Measurements from ENCODE around the gene STXBP5. TPM values are rescaled to one million over a fixed set of nuclear protein-coding genes. Genes with fewer than 3 reads are reported as not detected.

STXBP5 gene
- polyA plus RNA-seq, 1 of the 3 experiments (the other 2 are of a cell fraction): 9.9 TPM

- Histone ChIP-seq H3K4me2 (peak overlapping the region; percentile 85), H3F3A (replicated peaks; ENCODE audit: insufficient read depth) (peaks cover 39% of the 10 kb centered on the region), H3K9me3 (no peaks in the 10 kb centered on the region), H3K79me2 (ENCODE audit: insufficient read depth) (peaks cover 65% of the 10 kb centered on the region), H3K9ac (peak overlapping the region; percentile 94), H3K27me3 (ENCODE audit: insufficient read depth) (no peaks in the 10 kb centered on the region), H4K20me1 (ENCODE audit: insufficient read depth) (peaks cover 30% of the 10 kb centered on the region), H3K9me2 (no peaks in the 10 kb centered on the region), H3K4me3 (ENCODE audit: low read depth in 2 of 2, low read length in 1 of 2) (peak overlapping the region; percentile 79 to 92), H3K36me3 (replicated peaks in 1 of 2; ENCODE audit: control insufficient read depth in 1 of 2, insufficient read depth in 2 of 2, low read length in 1 of 2) (peaks cover 2 to 10% of the 10 kb centered on the region in 2 experiments), H3K27ac (ENCODE audit: low read depth in 2 of 2, low read length in 1 of 2) (peak overlapping the region; percentile 76 to 95), H2AFZ (ENCODE audit: low read depth) (no peak overlapping the region), H3K4me1 (ENCODE audit: control insufficient read depth in 1 of 2, insufficient read depth in 2 of 2, low read depth in 1 of 2, low read length in 1 of 2) (peaks cover 6 to 16% of the 10 kb centered on the region in 2 experiments; a peak in 3 of 4 replicates)
- WGBS (ENCODE audit: low lambda C conversion rate): 3% methylated on average over 11 of the region's 11 CpGs
- POLR2A ChIA-PET: no interaction called here
- CTCF ChIA-PET: no interaction called here
- TF ChIP-seq ZBTB33 (IDR thresholded peaks at IDR 0.05; ENCODE audit: borderline replicate concordance, low read depth) (no peak), EZH2phosphoT487 (IDR thresholded peaks at IDR 0.05; ENCODE audit: borderline replicate concordance, low read depth) (no peak), ELF1 (IDR thresholded peaks at IDR 0.05) (no peak), TEAD4 (IDR thresholded peaks at IDR 0.05; ENCODE audit: borderline replicate concordance, insufficient read depth) (no peak), FOSL2 (IDR thresholded peaks at IDR 0.05; ENCODE audit: borderline replicate concordance, low read depth) (no peak)
- no peak for DNase-seq
These were observed 660 bp downstream of the STXBP5 start for GRCh38 chr6:147204843-147205311.

GRCh38 chr6:147205690-147206600 is 1.7 kb downstream of the STXBP5 start:
- H3K36me3 ChIP-seq (replicated peaks in 1 of 2; ENCODE audit: control insufficient read depth in 1 of 2, insufficient read depth in 2 of 2, low read length in 1 of 2): peaks cover 2 to 12% of the 10 kb centered on the region in 2 experiments
- ChIA-PET CTCF (no interaction called here), POLR2A (no interaction called here)
- no peaks in the 10 kb centered on the region for H3K9me2 ChIP-seq
- peak; percentile 41 for DNase-seq
- peaks cover 75% of the 10 kb centered on the region for H3K79me2 ChIP-seq (ENCODE audit: insufficient read depth)
- TF ChIP-seq MAX (IDR thresholded peaks at IDR 0.05; ENCODE audit: low read depth) (no peak), TAF1 (IDR thresholded peaks at IDR 0.05; ENCODE audit: borderline replicate concordance, low read depth, low read length) (no peak), USF1 (IDR thresholded peaks at IDR 0.05; ENCODE audit: borderline replicate concordance, low read depth) (no peak), FOXJ3 (CRISPR knock-in tag; IDR thresholded peaks at IDR 0.05) (no peak), RFX5 (IDR thresholded peaks at IDR 0.05; ENCODE audit: low read length) (0 out of 2 replicates have a peak, but pooled peaks have one; percentile 6), REST (IDR thresholded peaks at IDR 0.05; ENCODE audit: low read depth, low read length) (no peak), MXI1 (IDR thresholded peaks at IDR 0.05; ENCODE audit: low read depth, low read length) (0 out of 2 replicates have a peak, but pooled peaks have one; percentile 33), RCOR1 (IDR thresholded peaks at IDR 0.05; ENCODE audit: low read length) (no peak)
- H3K4me2 ChIP-seq: peak overlapping the region; percentile 85
- peaks cover 33% of the 10 kb centered on the region for H4K20me1 ChIP-seq (ENCODE audit: insufficient read depth)
- H3K9ac ChIP-seq: peak overlapping the region; percentile 94; the same call in 1 of the 2 replicates
- 43% methylated on average over 5 of the region's 5 CpGs for WGBS (ENCODE audit: low lambda C conversion rate)
- peaks cover 39% of the 10 kb centered on the region for H3F3A ChIP-seq (replicated peaks; ENCODE audit: insufficient read depth)
- no peaks in the 10 kb centered on the region for H3K9me3 ChIP-seq
- peaks cover 6 to 16% of the 10 kb centered on the region in 2 experiments; a peak in 3 of 4 replicates for H3K4me1 ChIP-seq (ENCODE audit: control insufficient read depth in 1 of 2, insufficient read depth in 2 of 2, low read depth in 1 of 2, low read length in 1 of 2)
- no peaks in the 10 kb centered on the region for H3K27me3 ChIP-seq (ENCODE audit: insufficient read depth)
- peak overlapping the region; percentile 4 to 76; a peak in 3 of 4 replicates for H3K27ac ChIP-seq (ENCODE audit: low read depth in 2 of 2, low read length in 1 of 2)
- H3K4me3 ChIP-seq (ENCODE audit: low read depth in 2 of 2, low read length in 1 of 2): peak overlapping the region; percentile 79 to 92
- H2AFZ ChIP-seq (ENCODE audit: low read depth): no peak overlapping the region

Measured in SK-N-SH (cell line).